Astrocyte (in vitro differentiated cells and primary cell): ENCODE measurements around the gene MSANTD3. TPM values are rescaled to one million over a fixed set of nuclear protein-coding genes. Genes with fewer than 3 reads are reported as not detected.

Source experiments
- DNase-seq: peaks from one replicate; pipeline ENCODE4 v3.0.0-alpha.2; 2010; ENCODE audit warnings: low read depth
- FAIRE-seq: peaks from 2 replicates; lab custom pipeline; 2011; peaks lifted over from hg19 to GRCh38; lab: Jason Lieb, UNC
- H2AFZ ChIP-seq: 2 replicates; pipeline ENCODE4 v1.6.0; 2012; ENCODE audit warnings: low read depth, low read length, inconsistent platforms
- H3K27ac ChIP-seq: 2 replicates; pipeline ENCODE4 v1.5.1; 2011; ENCODE audit warnings: low read depth, low read length, inconsistent platforms
- H3K27me3 ChIP-seq: 2 replicates; pipeline ENCODE4 v1.6.0; 2011; ENCODE audit warnings: low read length, inconsistent platforms; ENCODE audit not compliant: insufficient read depth
- H3K36me3 ChIP-seq: 2 replicates; pipeline ENCODE4 v1.5.1; 2011; ENCODE audit warnings: low read length, inconsistent platforms; ENCODE audit not compliant: insufficient read depth
- H3K4me1 ChIP-seq: 2 replicates; pipeline ENCODE4 v1.5.1; 2011; ENCODE audit warnings: low read length, inconsistent platforms; ENCODE audit not compliant: insufficient read depth
- H3K4me2 ChIP-seq: 2 replicates; pipeline ENCODE4 v1.6.0; 2012; ENCODE audit warnings: low read length, inconsistent platforms
- H3K4me3 ChIP-seq: 2 replicates; pipeline ENCODE4 v1.5.1; 2011; ENCODE audit warnings: low read depth, mild to moderate bottlenecking, low read length, inconsistent platforms; ENCODE audit not compliant: insufficient read depth
- H3K79me2 ChIP-seq: 2 replicates; pipeline ENCODE4 v1.6.0; 2012; ENCODE audit warnings: mild to moderate bottlenecking, low read length, inconsistent platforms; ENCODE audit not compliant: insufficient read depth
- H3K9ac ChIP-seq: 2 replicates; pipeline ENCODE4 v1.6.0; 2012; ENCODE audit warnings: mild to moderate bottlenecking, low read length, inconsistent platforms
- H3K9me3 ChIP-seq: 2 replicates; pipeline ENCODE4 v1.5.1; 2012; ENCODE audit warnings: low read depth, mild to moderate bottlenecking, low read length, inconsistent platforms; ENCODE audit not compliant: insufficient read depth
- H4K20me1 ChIP-seq: 2 replicates; pipeline ENCODE4 v1.6.0; 2012; ENCODE audit warnings: low read length, inconsistent platforms; ENCODE audit not compliant: insufficient read depth
- H3K27ac Mint-ChIP-seq: one replicate; pipeline ENCODE4 v1.8.0; 2021; ENCODE audit warnings: mild to moderate bottlenecking, mixed read lengths; ENCODE audit not compliant: unreplicated experiment
- H3K27me3 Mint-ChIP-seq: one replicate; pipeline ENCODE4 v1.8.0; 2021; ENCODE audit warnings: low read depth, mixed read lengths; ENCODE audit not compliant: unreplicated experiment
- H3K36me3 Mint-ChIP-seq: one replicate; pipeline ENCODE4 v1.8.0; 2021; ENCODE audit warnings: low read depth, mixed read lengths; ENCODE audit not compliant: unreplicated experiment
- H3K4me1 Mint-ChIP-seq: one replicate; pipeline ENCODE4 v1.8.0; 2021; ENCODE audit warnings: low read depth, mixed read lengths; ENCODE audit not compliant: unreplicated experiment
- H3K4me3 Mint-ChIP-seq: one replicate; pipeline ENCODE4 v1.8.0; 2021; ENCODE audit warnings: mild to moderate bottlenecking, moderate library complexity, mixed read lengths; ENCODE audit not compliant: unreplicated experiment
- H3K9me3 Mint-ChIP-seq: one replicate; pipeline ENCODE4 v1.8.0; 2021; ENCODE audit warnings: mild to moderate bottlenecking, mixed read lengths; ENCODE audit not compliant: unreplicated experiment
- CTCF ChIP-seq: IDR thresholded peaks from 2 replicates; pipeline ENCODE4 v1.5.1; 2011; ENCODE audit warnings: low read depth, mild to moderate bottlenecking, inconsistent platforms, low read length, moderate library complexity; ENCODE audit not compliant: insufficient read depth
- EZH2 ChIP-seq: IDR thresholded peaks from 2 replicates; pipeline ENCODE4 v1.6.1; 2012; ENCODE audit warnings: mild to moderate bottlenecking, low read length, inconsistent platforms; ENCODE audit not compliant: insufficient read depth
- total RNA-seq: library from RNA; stranded (reverse); gene quantifications from 2 replicates; pipeline ENCODE4 v1.2.1, GENCODE V29; 2021

The MSANTD3 gene
- total RNA-seq, 1 donor from 2014 or later = 76.0 TPM

DNA sequence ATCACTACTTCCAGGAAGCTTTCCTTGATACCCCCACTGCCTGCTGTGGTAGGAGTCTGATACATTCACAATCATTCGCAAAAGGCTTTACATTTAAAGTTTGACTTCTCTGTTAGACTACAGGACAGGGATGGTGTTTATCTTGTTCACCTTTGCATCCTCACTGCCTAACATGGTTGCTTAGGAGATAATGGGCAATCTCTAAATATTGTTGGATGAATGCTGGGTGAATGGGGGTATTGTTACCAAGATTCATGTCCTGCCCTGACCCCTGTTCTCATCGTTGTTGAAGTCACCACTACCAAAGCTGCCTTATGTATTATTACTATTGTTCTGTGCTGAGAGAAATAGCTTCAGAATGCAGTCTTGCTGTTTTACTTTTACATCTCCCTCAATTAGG, 38.3 kb downstream of the MSANTD3 start:
- Histone ChIP-seq H3K4me2 (no peak overlapping the region), H3K4me3 (no peak overlapping the region), H4K20me1 (peaks cover 7% of the 10 kb centered on the region), H3K36me3 (no peaks in the 10 kb centered on the region), H3K9me3 (no peaks in the 10 kb centered on the region), H3K27ac (no peak overlapping the region), H3K9ac (no peak overlapping the region), H3K79me2 (no peaks in the 10 kb centered on the region), H3K27me3 (no peaks in the 10 kb centered on the region), H2AFZ (no peak overlapping the region), H3K4me1 (no peaks in the 10 kb centered on the region)
- H3K4me1 Mint-ChIP-seq = no peaks in the 10 kb centered on the region
- H3K27ac Mint-ChIP-seq = no peak overlapping the region
- no peak overlapping the region for H3K4me3 Mint-ChIP-seq
- no peaks in the 10 kb centered on the region for H3K27me3 Mint-ChIP-seq
- H3K36me3 Mint-ChIP-seq = no peaks in the 10 kb centered on the region
- no peak for FAIRE-seq
- TF ChIP-seq EZH2 (no peak), CTCF (no peak)
- no peaks in the 10 kb centered on the region for H3K9me3 Mint-ChIP-seq
- DNase-seq = no peak

DNA sequence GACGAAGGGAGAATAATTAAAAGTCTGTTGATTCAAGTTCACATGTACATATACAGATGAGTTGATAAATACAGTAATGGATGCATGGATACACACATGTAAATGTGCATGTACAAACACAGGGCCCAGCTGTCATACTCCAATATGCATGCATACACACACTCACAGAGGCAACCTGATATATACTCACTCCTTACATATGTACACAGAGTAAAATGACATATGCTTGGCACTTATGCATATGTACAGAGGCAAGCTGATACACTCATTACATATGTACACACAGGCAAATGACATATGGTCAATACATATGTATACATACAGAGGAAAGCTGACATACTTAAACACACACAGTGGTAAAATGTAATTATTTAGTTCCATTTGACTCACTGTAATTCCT, 38.8 kb downstream of the MSANTD3 start:
- H3K27me3 ChIP-seq = no peaks in the 10 kb centered on the region
- H3K4me1 ChIP-seq = no peaks in the 10 kb centered on the region
- no peaks in the 10 kb centered on the region for H3K79me2 ChIP-seq
- TF ChIP-seq EZH2 = no peak
- no peak for TF ChIP-seq CTCF
- no peak overlapping the region for H3K9ac ChIP-seq
- H3K9me3 Mint-ChIP-seq = no peaks in the 10 kb centered on the region
- no peaks in the 10 kb centered on the region for H3K4me1 Mint-ChIP-seq
- H3K36me3 ChIP-seq = no peaks in the 10 kb centered on the region
- no peak overlapping the region for H3K4me3 ChIP-seq
- no peak overlapping the region for H3K4me2 ChIP-seq
- no peaks in the 10 kb centered on the region for H3K9me3 ChIP-seq
- H4K20me1 ChIP-seq = peaks cover 7% of the 10 kb centered on the region
- H3K27me3 Mint-ChIP-seq = no peaks in the 10 kb centered on the region
- no peak for DNase-seq
- no peak overlapping the region for H3K4me3 Mint-ChIP-seq
- no peak overlapping the region for H3K27ac ChIP-seq
- no peak overlapping the region for H2AFZ ChIP-seq
- no peak overlapping the region for H3K27ac Mint-ChIP-seq
- FAIRE-seq = no peak
- no peaks in the 10 kb centered on the region for H3K36me3 Mint-ChIP-seq

DNA sequence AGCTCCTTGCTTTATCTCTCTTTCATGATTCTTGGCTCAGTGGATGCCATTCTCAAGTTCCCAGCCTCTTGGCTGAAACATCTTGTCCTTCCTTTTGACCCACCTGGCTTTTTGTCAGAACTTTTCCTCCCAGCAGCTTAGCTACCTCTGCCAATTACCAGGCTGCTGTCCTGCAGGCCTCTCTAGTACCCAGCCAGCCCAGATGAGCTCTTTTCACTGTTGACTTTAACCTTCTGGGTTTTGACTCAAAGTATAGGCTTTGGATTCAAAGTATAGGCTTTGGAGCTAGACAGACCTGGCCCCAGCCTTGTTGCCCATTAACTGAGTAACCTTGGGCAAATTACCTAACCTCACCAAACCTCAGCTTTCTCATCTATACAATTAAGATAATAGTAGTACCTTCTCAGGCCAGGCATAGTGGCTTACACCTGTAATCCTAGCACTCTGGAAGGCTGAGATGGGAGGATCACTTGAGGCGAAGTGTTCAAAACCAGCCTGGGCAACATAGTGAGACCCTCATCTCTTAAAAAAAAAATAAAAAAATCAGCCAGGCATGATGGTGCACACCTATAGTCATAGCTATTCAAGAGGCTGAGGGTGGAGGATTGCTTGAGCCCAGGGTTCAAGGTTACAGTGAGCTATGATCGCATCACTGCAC, 39.4 kb downstream of the MSANTD3 start:
- Mint-ChIP-seq H3K36me3 (no peaks in the 10 kb centered on the region), H3K4me3 (no peak overlapping the region), H3K27me3 (no peaks in the 10 kb centered on the region), H3K4me1 (no peaks in the 10 kb centered on the region), H3K27ac (no peak overlapping the region), H3K9me3 (no peaks in the 10 kb centered on the region)
- H3K79me2 ChIP-seq = no peaks in the 10 kb centered on the region
- DNase-seq (no peak), FAIRE-seq (no peak)
- no peaks in the 10 kb centered on the region for H3K9me3 ChIP-seq
- H3K4me3 ChIP-seq = no peak overlapping the region
- no peak overlapping the region for H3K9ac ChIP-seq
- H3K27ac ChIP-seq = no peak overlapping the region
- no peaks in the 10 kb centered on the region for H3K36me3 ChIP-seq
- H2AFZ ChIP-seq = no peak overlapping the region
- H3K27me3 ChIP-seq = no peaks in the 10 kb centered on the region
- H3K4me2 ChIP-seq = no peak overlapping the region
- TF ChIP-seq CTCF (no peak), EZH2 (no peak)
- H4K20me1 ChIP-seq = peaks cover 7% of the 10 kb centered on the region
- no peaks in the 10 kb centered on the region for H3K4me1 ChIP-seq
